Mesendoderm (in vitro differentiated cells): ENCODE data around the gene DNAJB12.
A peak's percentile ranks its signal among the peaks of the same experiment; 100 is the strongest.

Source experiments
- DNase-seq: peaks from one replicate; pipeline ENCODE4 v3.0.0; 2013
- H2AK5ac ChIP-seq: 2 replicates; pipeline ENCODE4 v1.6.1; 2013; ENCODE audit warnings: low read length, inconsistent platforms
- H2BK120ac ChIP-seq: 2 replicates; pipeline ENCODE4 v1.6.1; 2013; ENCODE audit warnings: low read depth, mild to moderate bottlenecking, low read length, moderate library complexity, mixed read lengths
- H2BK15ac ChIP-seq: replicated peaks from 2 replicates; pipeline ENCODE4 v1.6.1; 2013; ENCODE audit warnings: low read depth, mild to moderate bottlenecking, moderate library complexity
- H2BK5ac ChIP-seq: 2 replicates; pipeline ENCODE4 v1.6.1; 2013; ENCODE audit warnings: low read length, inconsistent platforms
- H3K18ac ChIP-seq: 2 replicates; pipeline ENCODE4 v1.6.1; 2013; ENCODE audit warnings: mild to moderate bottlenecking, low read length, mixed read lengths
- H3K23ac ChIP-seq: one replicate; pipeline ENCODE4 v1.6.1; 2013; ENCODE audit warnings: low read length
- H3K27ac ChIP-seq: 2 replicates; pipeline ENCODE4 v1.5.1; 2013; ENCODE audit warnings: low read depth, mild to moderate bottlenecking, inconsistent platforms, low read length, moderate library complexity
- H3K27me3 ChIP-seq: 2 replicates; pipeline ENCODE4 v1.6.1; 2013; ENCODE audit warnings: low read length, control low read depth, mild to moderate bottlenecking, inconsistent platforms; ENCODE audit not compliant: insufficient read depth, poor library complexity
- H3K36me3 ChIP-seq: 2 replicates; pipeline ENCODE4 v1.6.1; 2013; ENCODE audit warnings: low read length, inconsistent platforms; ENCODE audit not compliant: control insufficient read depth, insufficient read depth
- H3K4ac ChIP-seq: one replicate; pipeline ENCODE4 v1.6.1; 2013; ENCODE audit warnings: low read depth, mild to moderate bottlenecking, low read length, moderate library complexity
- H3K4me1 ChIP-seq: 2 replicates; pipeline ENCODE4 v1.6.1; 2013; ENCODE audit warnings: low read depth, low read length, inconsistent platforms; ENCODE audit not compliant: control insufficient read depth
- H3K4me2 ChIP-seq: 2 replicates; pipeline ENCODE4 v1.6.1; 2013; ENCODE audit warnings: low read length
- H3K4me3 ChIP-seq: 2 replicates; pipeline ENCODE4 v1.5.1; 2013; ENCODE audit warnings: mild to moderate bottlenecking, low read length
- H3K56ac ChIP-seq: one replicate; pipeline ENCODE4 v1.6.1; 2013; ENCODE audit warnings: low read length
- H3K79me1 ChIP-seq: 2 replicates; pipeline ENCODE4 v1.6.1; 2013; ENCODE audit warnings: low read length, inconsistent platforms
- H3K79me2 ChIP-seq: 2 replicates; pipeline ENCODE4 v1.6.1; 2013; ENCODE audit warnings: mild to moderate bottlenecking, low read length; ENCODE audit not compliant: control insufficient read depth, insufficient read depth
- H3K9ac ChIP-seq: 2 replicates; pipeline ENCODE4 v1.6.1; 2013; ENCODE audit warnings: low read length, inconsistent platforms
- H4K5ac ChIP-seq: one replicate; pipeline ENCODE4 v1.6.1; 2013; ENCODE audit warnings: low read length
- H4K8ac ChIP-seq: one replicate; pipeline ENCODE4 v1.6.1; 2013; ENCODE audit warnings: low read depth, mild to moderate bottlenecking, control low read depth, low read length, moderate library complexity
- WGBS: extraction: QIAGEN DNeasy Blood & Tissue Kit; methylation state at CpG from one replicate; pipeline ENCODE4 v1.1.7; 2013; ENCODE audit warnings: low lambda C conversion rate, missing lambda C conversion rate; ENCODE audit not compliant: insufficient coverage; ENCODE audit errors: extremely low coverage; 5-methylcytosine and 5-hydroxymethylcytosine counted together

The DNAJB12 gene

GRCh38 chr10:72379062-72379461, 24.3 kb upstream of the DNAJB12 start:
- Histone ChIP-seq H2BK15ac (no peak overlapping the region), H4K8ac (no peak overlapping the region), H2BK120ac (no peak overlapping the region), H3K56ac (no peak overlapping the region), H2BK5ac (no peak overlapping the region), H3K4me2 (no peak overlapping the region), H3K79me1 (no peaks in the 10 kb centered on the region), H3K79me2 (no peaks in the 10 kb centered on the region), H3K4me1 (no peaks in the 10 kb centered on the region), H3K9ac (no peak overlapping the region), H3K36me3 (no peaks in the 10 kb centered on the region), H4K5ac (no peak overlapping the region), H3K4me3 (no peak overlapping the region), H3K4ac (no peak overlapping the region), H3K23ac (no peak overlapping the region), H3K27ac (no peak overlapping the region), H3K27me3 (no peaks in the 10 kb centered on the region), H2AK5ac (no peak overlapping the region), H3K18ac (no peak overlapping the region)
- WGBS, result no CpG with 5 or more reads among the region's 2 CpGs
- no peak for DNase-seq

GRCh38 chr10:72375585-72375984, 20.9 kb upstream of the DNAJB12 start:
- H4K5ac ChIP-seq, result no peak overlapping the region
- H3K4me2 ChIP-seq, result no peak overlapping the region
- no peak overlapping the region for H3K56ac ChIP-seq
- H3K79me2 ChIP-seq, result no peaks in the 10 kb centered on the region
- no peak overlapping the region for H3K4me3 ChIP-seq
- H3K36me3 ChIP-seq, result no peaks in the 10 kb centered on the region
- no peak overlapping the region for H3K9ac ChIP-seq
- peak; percentile 48 for DNase-seq
- H2BK5ac ChIP-seq, result no peak overlapping the region
- no peaks in the 10 kb centered on the region for H3K4me1 ChIP-seq
- H3K27ac ChIP-seq, result no peak overlapping the region
- no peak overlapping the region for H2AK5ac ChIP-seq
- H3K27me3 ChIP-seq, result no peaks in the 10 kb centered on the region
- no peaks in the 10 kb centered on the region for H3K79me1 ChIP-seq
- H2BK120ac ChIP-seq, result no peak overlapping the region
- H3K23ac ChIP-seq, result no peak overlapping the region
- no peak overlapping the region for H4K8ac ChIP-seq
- WGBS, result no CpG with 5 or more reads among the region's 5 CpGs
- H3K4ac ChIP-seq, result no peak overlapping the region
- H3K18ac ChIP-seq, result no peak overlapping the region
- no peak overlapping the region for H2BK15ac ChIP-seq

GRCh38 chr10:72375173-72375572, 20.5 kb upstream of the DNAJB12 start:
- no peak overlapping the region for H3K18ac ChIP-seq
- peak; percentile 85 for DNase-seq
- H4K5ac ChIP-seq, result no peak overlapping the region
- no peak overlapping the region for H3K4me2 ChIP-seq
- no peak overlapping the region for H3K9ac ChIP-seq
- H2BK5ac ChIP-seq, result no peak overlapping the region
- no peak overlapping the region for H4K8ac ChIP-seq
- no peaks in the 10 kb centered on the region for H3K79me2 ChIP-seq
- H3K4me3 ChIP-seq, result no peak overlapping the region
- no peak overlapping the region for H3K23ac ChIP-seq
- WGBS, result no CpG with 5 or more reads among the region's 3 CpGs
- no peaks in the 10 kb centered on the region for H3K79me1 ChIP-seq
- H3K4me1 ChIP-seq, result no peaks in the 10 kb centered on the region
- no peak overlapping the region for H2AK5ac ChIP-seq
- no peak overlapping the region for H2BK120ac ChIP-seq
- no peak overlapping the region for H3K56ac ChIP-seq
- H3K27ac ChIP-seq, result no peak overlapping the region
- H2BK15ac ChIP-seq, result no peak overlapping the region
- no peak overlapping the region for H3K4ac ChIP-seq
- H3K27me3 ChIP-seq, result no peaks in the 10 kb centered on the region
- no peaks in the 10 kb centered on the region for H3K36me3 ChIP-seq

GRCh38 chr10:72370201-72370722, 15.5 kb upstream of the DNAJB12 start:
- Histone ChIP-seq H3K27me3 (no peaks in the 10 kb centered on the region), H3K56ac (peak overlapping the region; percentile 10), H4K5ac (no peak overlapping the region), H3K4ac (no peak overlapping the region), H2BK5ac (no peak overlapping the region), H3K23ac (no peak overlapping the region), H3K4me1 (no peaks in the 10 kb centered on the region), H3K18ac (no peak overlapping the region), H4K8ac (no peak overlapping the region), H2AK5ac (no peak overlapping the region), H3K36me3 (no peaks in the 10 kb centered on the region), H3K27ac (no peak overlapping the region), H3K79me1 (no peaks in the 10 kb centered on the region), H3K4me3 (no peak overlapping the region), H3K9ac (no peak overlapping the region), H3K4me2 (no peak overlapping the region), H3K79me2 (no peaks in the 10 kb centered on the region), H2BK120ac (no peak overlapping the region), H2BK15ac (no peak overlapping the region)
- DNase-seq, result peak; percentile 79

GRCh38 chr10:72367301-72367960, 12.7 kb upstream of the DNAJB12 start:
- Histone ChIP-seq H3K79me2 (no peaks in the 10 kb centered on the region), H3K18ac (peak overlapping the region; percentile 8), H2BK120ac (no peak overlapping the region), H3K4me1 (peaks cover 3% of the 10 kb centered on the region), H3K4me2 (no peak overlapping the region), H3K36me3 (no peaks in the 10 kb centered on the region), H3K56ac (peak overlapping the region; percentile 57), H3K4ac (no peak overlapping the region), H3K4me3 (no peak overlapping the region), H3K27ac (peak overlapping the region; percentile 49), H2BK15ac (no peak overlapping the region), H2AK5ac (no peak overlapping the region), H3K23ac (no peak overlapping the region), H2BK5ac (peak overlapping the region; percentile 41), H4K5ac (peak overlapping the region; percentile 64), H3K9ac (no peak overlapping the region), H3K27me3 (no peaks in the 10 kb centered on the region), H3K79me1 (no peaks in the 10 kb centered on the region), H4K8ac (no peak overlapping the region)
- no CpG with 5 or more reads among the region's 4 CpGs for WGBS
- DNase-seq, result peak; percentile 35
